Gastrocnemius medialis (tissue), 4 donors: ENCODE results near the gene MIF4GD. TPM values are rescaled to one million over a fixed set of nuclear protein-coding genes. Genes with fewer than 3 reads are reported as not detected.

Experiments used
- ATAC-seq, 2 donors: fragments of 150-250 bp; one replicate each; pipeline ENCODE4 v1.9.1; 2016
- DNase-seq, 2 donors: peaks; one replicate each; pipeline ENCODE4 v3.0.0-alpha.2; 2019
- H3K27ac ChIP-seq, 4 donors: fragments of 200-600 bp; sonication (generic); 1 replicate in 1 of 4; 2 replicates in 3 of 4; pipeline ENCODE4 v1.5.1; 2016 to 2018; ENCODE audit warnings: mild to moderate bottlenecking in 2 of 4, moderate library complexity in 1 of 4
- H3K27me3 ChIP-seq, 3 donors: fragments of 200-600 bp; sonication (generic) in 2 of 3; 1 replicate in 1 of 3; 2 replicates in 2 of 3; pipeline versions ENCODE4 v1.5.1 to v1.6.0; 2016 to 2019; ENCODE audit warnings: mild to moderate bottlenecking in 1 of 3, moderate library complexity in 1 of 3
- H3K36me3 ChIP-seq, 2 donors: fragments of 200-600 bp; sonication (generic) in 1 of 2; one replicate each; pipeline ENCODE4 v1.5.1; 2017 to 2018
- H3K4me1 ChIP-seq, 2 donors: fragments of 200-600 bp; sonication (generic) in 1 of 2; one replicate each; pipeline ENCODE4 v1.5.1; 2016 to 2017; ENCODE audit warnings: mild to moderate bottlenecking in 2 of 2
- H3K4me3 ChIP-seq, 4 donors: fragments of 200-600 bp; sonication (generic) in 3 of 4; 1 replicate in 1 of 4; 2 replicates in 3 of 4; pipeline ENCODE4 v1.5.1; 2016 to 2019; ENCODE audit warnings: mild to moderate bottlenecking in 2 of 4
- H3K9me3 ChIP-seq, 3 donors: fragments of 200-600 bp; sonication (generic) in 2 of 3; 1 replicate in 1 of 3; 2 replicates in 2 of 3; pipeline ENCODE4 v1.5.1; 2016 to 2019
- POLR2A ChIP-seq, 2 donors: fragments of 450-650 bp; IDR thresholded peaks; one replicate each; pipeline ENCODE4 v1.6.1; 2017; ENCODE audit warnings: antibody characterized with exemption in 2 of 2, mild to moderate bottlenecking in 2 of 2, moderate library complexity in 2 of 2
- in situ Hi-C, 4 donors: fragments of 200-750 bp; cut with MboI; loops; one replicate each; pipeline versions ENCODE4 v1.15.0 to v1.8.0; 2017; ENCODE audit warnings: low sequenced_read_pairs in 4 of 4
- intact Hi-C: fragments of 100-400 bp; cut with DNase I; formaldehyde crosslinking; loops from one replicate; pipeline ENCODE4 v1.15.1; 2023; ENCODE audit warnings: low total_unique reads
- total RNA-seq, 4 donors: library from RNA; depleted of rRNA; stranded (reverse); fragments of >200 nt; gene quantifications; one replicate each; pipeline versions ENCODE4 v1.1.0 to v1.2.3, GENCODE V29; 2016
- TF ChIP-seq, protein P1 (sequence below), 5 experiments: fragments of 450-650 bp in 3 of 5; fragments of 200-600 bp in 2 of 5; sonication (generic) in 2 of 5; IDR thresholded peaks in 4 of 5; conservative IDR thresholded peaks in 1 of 5; 1 replicate in 4 of 5; 2 replicates in 1 of 5; pipeline ENCODE4 v1.5.1; 2016 to 2019; ENCODE audit warnings: antibody characterized with exemption in 5 of 5, mild to moderate bottlenecking in 3 of 5, moderate library complexity in 3 of 5

Gene MIF4GD
- total RNA-seq, 4 donors from 2014 or later = 50.5 to 96.1 (median 72.4) TPM

DNA sequence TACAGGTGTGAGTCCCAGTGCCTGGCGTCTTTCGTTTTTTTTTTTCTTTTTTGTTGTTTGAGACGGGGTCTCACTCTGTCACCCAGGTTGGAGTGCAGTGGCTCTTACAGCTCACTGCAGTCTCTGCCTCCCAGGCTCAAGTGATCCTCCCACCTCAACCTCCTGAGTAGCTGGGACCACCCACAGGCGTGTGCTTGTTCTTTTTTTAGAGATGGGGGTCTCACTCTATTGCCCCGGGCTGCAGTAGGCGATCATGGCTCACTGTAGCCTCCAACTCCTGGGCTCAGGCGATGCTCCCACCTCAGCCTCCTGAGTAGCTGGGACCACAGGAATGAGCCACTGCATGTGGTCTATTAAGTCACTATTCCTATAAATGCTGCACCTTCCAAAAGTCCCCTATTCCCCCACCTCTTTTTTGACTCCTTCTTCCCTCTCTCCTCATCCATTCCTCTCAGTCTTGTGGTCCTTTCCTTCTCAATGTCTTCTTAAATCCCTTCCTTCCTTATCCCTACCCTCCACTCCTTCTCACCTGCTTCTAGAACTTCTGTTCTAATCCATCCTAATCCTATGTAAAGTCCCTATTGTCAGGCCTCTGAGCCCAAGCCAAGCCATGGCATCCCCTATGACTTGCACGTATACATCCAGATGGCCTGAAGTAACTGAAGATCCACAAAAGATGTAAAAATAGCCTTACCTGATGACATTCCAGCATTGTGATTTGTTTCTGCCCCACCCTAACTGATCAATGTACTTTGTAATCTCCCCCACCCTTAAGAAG is 18.8 kb downstream of the MIF4GD start:
- Histone ChIP-seq H3K27me3 (no peaks in the 10 kb centered on the region), H3K4me3 (no peak overlapping the region), H3K4me1 (peaks cover 18 to 20% of the 10 kb centered on the region in 2 donors), H3K36me3 (no peaks in the 10 kb centered on the region), H3K27ac (no peak overlapping the region), H3K9me3 (no peaks in the 10 kb centered on the region)
- intact Hi-C loops = no loop called here
- DNase-seq = no peak
- in situ Hi-C loops = no loop called here
- ATAC-seq = no peak
- TF ChIP-seq, protein P1, sequence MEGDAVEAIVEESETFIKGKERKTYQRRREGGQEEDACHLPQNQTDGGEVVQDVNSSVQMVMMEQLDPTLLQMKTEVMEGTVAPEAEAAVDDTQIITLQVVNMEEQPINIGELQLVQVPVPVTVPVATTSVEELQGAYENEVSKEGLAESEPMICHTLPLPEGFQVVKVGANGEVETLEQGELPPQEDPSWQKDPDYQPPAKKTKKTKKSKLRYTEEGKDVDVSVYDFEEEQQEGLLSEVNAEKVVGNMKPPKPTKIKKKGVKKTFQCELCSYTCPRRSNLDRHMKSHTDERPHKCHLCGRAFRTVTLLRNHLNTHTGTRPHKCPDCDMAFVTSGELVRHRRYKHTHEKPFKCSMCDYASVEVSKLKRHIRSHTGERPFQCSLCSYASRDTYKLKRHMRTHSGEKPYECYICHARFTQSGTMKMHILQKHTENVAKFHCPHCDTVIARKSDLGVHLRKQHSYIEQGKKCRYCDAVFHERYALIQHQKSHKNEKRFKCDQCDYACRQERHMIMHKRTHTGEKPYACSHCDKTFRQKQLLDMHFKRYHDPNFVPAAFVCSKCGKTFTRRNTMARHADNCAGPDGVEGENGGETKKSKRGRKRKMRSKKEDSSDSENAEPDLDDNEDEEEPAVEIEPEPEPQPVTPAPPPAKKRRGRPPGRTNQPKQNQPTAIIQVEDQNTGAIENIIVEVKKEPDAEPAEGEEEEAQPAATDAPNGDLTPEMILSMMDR (IDR thresholded peaks at IDR 0.05 in 4 of 5, conservative IDR thresholded peaks at IDR 0.05 in 1 of 5) = no peak
- TF ChIP-seq POLR2A (IDR thresholded peaks at IDR 0.05) = no peak

DNA sequence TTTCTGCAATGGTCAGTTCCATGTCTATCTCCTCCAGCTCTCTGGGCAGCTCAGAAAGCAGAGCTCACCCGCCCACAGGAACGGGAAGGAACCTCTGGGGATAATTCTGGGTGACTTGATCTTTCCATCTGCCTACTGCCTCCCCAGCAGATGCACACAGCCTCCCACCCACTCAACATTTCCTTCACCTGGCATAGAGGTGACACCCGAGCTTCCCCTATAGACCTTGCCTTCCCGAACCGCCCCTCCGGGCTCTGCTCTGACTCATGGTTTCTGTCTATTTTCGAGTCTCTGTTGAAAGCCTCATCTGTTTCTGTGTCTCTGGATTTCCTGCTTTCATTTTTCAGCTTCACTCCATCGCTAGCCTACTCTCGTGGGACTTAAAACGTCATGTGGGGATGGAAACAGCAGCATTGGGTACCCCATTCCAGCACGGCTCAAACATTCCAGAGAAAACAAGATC is 21.0 kb downstream of the MIF4GD start:
- in situ Hi-C loops = no loop called here
- TF ChIP-seq, protein P1 (IDR thresholded peaks at IDR 0.05 in 4 of 5, conservative IDR thresholded peaks at IDR 0.05 in 1 of 5) = no peak
- no peak for TF ChIP-seq POLR2A (IDR thresholded peaks at IDR 0.05)
- intact Hi-C loops = no loop called here
- H3K4me3 ChIP-seq = peak overlapping the region in 2 of 4 donors; percentile 10 to 22
- H3K9me3 ChIP-seq = no peaks in the 10 kb centered on the region
- peaks cover 0 to 15% of the 10 kb centered on the region in 2 donors for H3K36me3 ChIP-seq
- peak; percentile 52 to 77 for ATAC-seq
- peaks cover 18 to 20% of the 10 kb centered on the region in 2 donors for H3K4me1 ChIP-seq
- H3K27ac ChIP-seq = peak overlapping the region; percentile 46 to 59 (median 50)
- no peaks in the 10 kb centered on the region for H3K27me3 ChIP-seq
- no peak for DNase-seq

DNA sequence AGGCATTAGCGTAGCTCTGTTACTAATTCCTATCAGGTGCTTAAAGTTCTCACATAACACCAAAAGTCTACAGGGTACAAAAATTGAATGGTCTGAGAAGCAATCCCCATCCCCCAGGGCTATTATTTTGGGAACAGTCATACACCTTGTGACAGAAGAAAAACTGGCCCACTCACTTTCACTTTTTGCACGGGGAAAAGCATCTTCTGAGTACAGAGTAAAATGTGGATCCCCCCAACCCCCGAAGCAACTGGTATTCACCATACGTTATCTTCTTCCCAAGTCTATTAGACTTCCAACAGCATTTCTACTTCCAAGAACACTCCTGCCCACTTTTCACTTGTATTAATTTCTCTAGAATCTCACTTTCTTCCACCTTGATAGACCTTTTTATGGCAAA is 21.5 kb downstream of the MIF4GD start:
- Histone ChIP-seq H3K36me3 (peaks cover 0 to 20% of the 10 kb centered on the region in 2 donors), H3K4me1 (peaks cover 18 to 20% of the 10 kb centered on the region in 2 donors), H3K27me3 (no peaks in the 10 kb centered on the region), H3K27ac (peak overlapping the region; percentile 46 to 59 (median 50)), H3K9me3 (no peaks in the 10 kb centered on the region), H3K4me3 (peak overlapping the region in 1 of 4 donors; percentile 10)
- ATAC-seq (no peak), DNase-seq (no peak)
- intact Hi-C loops = no loop called here
- in situ Hi-C loops = no loop called here
- no peak for TF ChIP-seq POLR2A (IDR thresholded peaks at IDR 0.05)
- TF ChIP-seq, protein P1 (IDR thresholded peaks at IDR 0.05 in 4 of 5, conservative IDR thresholded peaks at IDR 0.05 in 1 of 5) = no peak

DNA sequence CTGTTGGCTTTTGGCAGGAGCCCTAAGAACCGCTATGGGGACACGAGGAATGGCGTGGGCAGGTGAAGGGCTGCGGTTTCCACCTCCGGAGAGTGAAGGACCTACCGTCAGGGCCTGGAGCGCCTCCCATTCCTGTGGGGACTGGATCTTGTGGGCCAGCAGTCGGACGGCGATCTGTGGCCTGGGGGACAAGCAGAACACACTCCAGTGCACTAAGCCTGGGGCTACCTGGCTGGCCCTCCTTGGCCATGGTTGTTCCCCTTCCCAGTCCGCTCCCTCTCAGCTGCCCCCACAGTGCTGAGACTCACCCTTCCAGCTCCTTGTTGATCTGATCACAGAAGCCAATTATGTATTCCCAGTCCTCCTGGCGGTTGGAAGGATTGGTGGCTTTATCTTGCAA is 24.6 kb downstream of the MIF4GD start:
- intact Hi-C loops = no loop called here

More for the DNA sequence above, 24.6 kb downstream of the MIF4GD start:
- H3K27me3 ChIP-seq = no peaks in the 10 kb centered on the region
- no peak for DNase-seq
- no peak overlapping the region for H3K4me3 ChIP-seq
- in situ Hi-C loops = no loop called here
- H3K36me3 ChIP-seq = peaks cover 0 to 49% of the 10 kb centered on the region in 2 donors
- no peaks in the 10 kb centered on the region for H3K9me3 ChIP-seq
- ATAC-seq = no peak
- TF ChIP-seq, protein P1 (IDR thresholded peaks at IDR 0.05 in 4 of 5, conservative IDR thresholded peaks at IDR 0.05 in 1 of 5) = no peak
- TF ChIP-seq POLR2A (IDR thresholded peaks at IDR 0.05) = no peak
- no peak overlapping the region for H3K27ac ChIP-seq
- peaks cover 27 to 28% of the 10 kb centered on the region in 2 donors for H3K4me1 ChIP-seq
